ENCODE measurements around the gene DCDC2B.
"Not testable (repeated sequence)": the region's sequence is repeated elsewhere in the genome, so short reads cannot be mapped to it uniquely, and the experiment has no call there.

DCDC2B gene

DNA sequence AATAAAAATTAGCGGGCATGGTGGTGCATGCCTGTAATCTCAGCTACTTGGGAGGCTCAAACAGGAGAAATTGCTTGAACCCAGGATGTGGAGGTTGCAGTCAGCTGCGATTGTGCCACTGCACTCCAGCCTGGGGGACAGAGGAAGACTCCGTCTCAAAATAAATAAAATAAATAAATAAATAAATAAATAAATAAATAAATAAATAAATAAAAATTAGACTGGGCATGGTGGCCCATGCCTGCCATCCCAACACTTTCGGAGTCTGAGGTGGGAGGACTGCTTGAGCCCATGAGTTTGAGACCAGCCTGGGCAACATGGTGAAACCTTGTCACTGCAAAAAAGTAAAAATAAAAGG lies 54.3 kb downstream of the DCDC2B start:
- DNase-seq (ENCODE audit: low read depth): not testable (repeated sequence)

DNA sequence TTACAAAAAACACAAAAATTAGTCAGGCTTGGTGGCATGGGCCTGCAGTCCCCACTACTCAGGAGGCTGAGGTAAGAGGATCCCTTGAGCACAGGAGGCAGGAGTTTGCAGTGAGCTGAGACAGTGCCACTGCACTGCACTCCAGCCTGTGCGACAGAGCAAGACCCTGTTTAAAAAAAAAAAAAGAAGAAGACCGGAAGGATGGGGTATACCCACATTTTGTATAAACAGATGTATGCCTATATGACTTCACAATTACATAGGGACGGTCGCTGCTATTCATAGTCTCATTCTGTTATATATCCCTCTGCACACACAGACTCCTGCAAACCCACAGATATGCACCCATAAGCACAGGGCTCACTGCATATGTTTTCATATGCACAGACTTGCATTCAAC lies 54.9 kb downstream of the DCDC2B start:
- DNase-seq (ENCODE audit: low read depth): no peak
